ENCODE results near the gene TCF4.

GRCh38 chr18:55433140-55433539, 154.9 kb downstream of the TCF4 start:
- no peak for TF ChIP-seq CTCF (IDR thresholded peaks at IDR 0.05 in 2 of 3, conservative IDR thresholded peaks at IDR 0.05 in 1 of 3; ENCODE audit: borderline replicate concordance in 1 of 3, insufficient read depth in 1 of 3, low read depth in 2 of 3, low read length in 2 of 3)
- TF ChIP-seq EZH2phosphoT487 (IDR thresholded peaks at IDR 0.05; ENCODE audit: borderline replicate concordance), result no peak
- TF ChIP-seq ATF3 (IDR thresholded peaks at IDR 0.05), result no peak
- no peak for TF ChIP-seq SRF (IDR thresholded peaks at IDR 0.05; ENCODE audit: low read depth)
- no peak for TF ChIP-seq CEBPB (IDR thresholded peaks at IDR 0.05; ENCODE audit: low read depth)
- no peak for TF ChIP-seq POLR2AphosphoS5 (IDR thresholded peaks at IDR 0.05; ENCODE audit: low read depth, low read length)
- no peak for TF ChIP-seq EZH2 (IDR thresholded peaks at IDR 0.05)
- no peak for TF ChIP-seq YY1 (IDR thresholded peaks at IDR 0.05; ENCODE audit: extremely low read depth, insufficient replicate concordance, low read depth, low read length)
- no peak for TF ChIP-seq RAD21 (IDR thresholded peaks at IDR 0.05; ENCODE audit: low read depth)
- TF ChIP-seq POLR2A (IDR thresholded peaks at IDR 0.05; ENCODE audit: borderline replicate concordance, extremely low read depth, insufficient read depth, insufficient read length), result no peak
- TF ChIP-seq SP1 (IDR thresholded peaks at IDR 0.05; ENCODE audit: low read depth), result no peak
- TF ChIP-seq ZFX (IDR thresholded peaks at IDR 0.05), result no peak
